H1 (cell line): ENCODE measurements around the gene ADAMTS3. TPM values are rescaled to one million over a fixed set of nuclear protein-coding genes. Genes with fewer than 3 reads are reported as not detected.

Experiments used
- CTCF ChIA-PET: fragments of 300-600 bp; sonication (Branson Sonifier 250); formaldehyde crosslinking; loops from one replicate; lab custom pipeline; 2021; ENCODE audit not compliant: partially characterized antibody; lab: Charles Lee
- POLR2A ChIA-PET: fragments of 300-600 bp; sonication (Branson Sonifier 250); formaldehyde crosslinking; loops from one replicate; lab custom pipeline; 2021; ENCODE audit warnings: inconsistent platforms; ENCODE audit not compliant: partially characterized antibody; lab: Charles Lee
- DNase-seq, 2 experiments: peaks; one replicate each; pipeline versions ENCODE4 v3.0.0 to v3.0.0-alpha.2; 2010 to 2022; ENCODE audit warnings: low spot score in 2 of 2, low read depth in 1 of 2, mixed read lengths in 1 of 2
- FAIRE-seq: peaks from 2 replicates; lab custom pipeline; 2011; peaks lifted over from hg19 to GRCh38; lab: Jason Lieb, UNC
- H2AFZ ChIP-seq: 2 replicates; pipeline ENCODE4 v1.8.1; 2012; ENCODE audit warnings: low read length, inconsistent platforms
- H2AK5ac ChIP-seq: 2 replicates; pipeline ENCODE4 v1.6.1; 2013; ENCODE audit warnings: low read depth, low read length
- H2BK120ac ChIP-seq: replicated peaks from 2 replicates; pipeline ENCODE3; 2013; ENCODE audit warnings: low read depth, low read length, inconsistent platforms
- H2BK12ac ChIP-seq: 2 replicates; pipeline ENCODE4 v1.6.1; 2013; ENCODE audit warnings: low read depth, low read length
- H2BK15ac ChIP-seq: 2 replicates; pipeline ENCODE4 v1.6.1; 2013; ENCODE audit warnings: low read length
- H2BK20ac ChIP-seq: 2 replicates; pipeline ENCODE4 v1.6.1; 2013; ENCODE audit warnings: low read length
- H2BK5ac ChIP-seq: 2 replicates; pipeline ENCODE4 v1.6.1; 2013; ENCODE audit warnings: low read depth, low read length
- H3K14ac ChIP-seq: 2 replicates; pipeline ENCODE4 v1.6.1; 2013; ENCODE audit warnings: inconsistent platforms; ENCODE audit not compliant: insufficient read length
- H3K18ac ChIP-seq: 2 replicates; pipeline ENCODE4 v1.6.1; 2013; ENCODE audit warnings: low read length; ENCODE audit errors: extremely low read depth
- H3K23ac ChIP-seq: 2 replicates; pipeline ENCODE4 v1.6.1; 2013; ENCODE audit warnings: inconsistent platforms; ENCODE audit not compliant: insufficient read length
- H3K23me2 ChIP-seq: 2 replicates; pipeline ENCODE4 v1.6.1; 2013; ENCODE audit warnings: low read depth, low read length
- H3K27ac ChIP-seq: 2 replicates; pipeline ENCODE4 v1.6.1; 2011; ENCODE audit warnings: low read depth, low read length, inconsistent platforms
- H3K27me3 ChIP-seq, 4 experiments: replicated peaks in 1 of 4; 1 replicate in 1 of 4; 2 replicates in 3 of 4; pipeline versions ENCODE4 v1.6.1 to v1.8.1; 2011 to 2013; ENCODE audit warnings: low read length in 3 of 4, mild to moderate bottlenecking in 3 of 4, inconsistent platforms in 2 of 4, mixed read lengths in 2 of 4, moderate library complexity in 1 of 4; ENCODE audit not compliant: control insufficient read depth in 3 of 4, insufficient read depth in 3 of 4; ENCODE audit errors: extremely low read depth in 1 of 4
- H3K36me3 ChIP-seq, 4 experiments: 2 replicates each; pipeline versions ENCODE4 v1.6.1 to v1.8.1; 2011 to 2013; ENCODE audit warnings: mild to moderate bottlenecking in 4 of 4, low read length in 3 of 4, moderate library complexity in 2 of 4, control low read depth in 1 of 4, inconsistent platforms in 1 of 4; ENCODE audit not compliant: insufficient read depth in 4 of 4, control insufficient read depth in 2 of 4
- H3K4ac ChIP-seq: replicated peaks from 2 replicates; pipeline ENCODE3; 2013; ENCODE audit warnings: low read length, low read depth, mixed read lengths, inconsistent platforms; ENCODE audit not compliant: insufficient read length
- H3K4me1 ChIP-seq, 4 experiments: replicated peaks in 1 of 4; 1 replicate in 1 of 4; 2 replicates in 3 of 4; pipeline versions ENCODE4 v1.6.1 to v1.8.1; 2011 to 2013; ENCODE audit warnings: low read length in 3 of 4, inconsistent platforms in 2 of 4, mixed read lengths in 1 of 4; ENCODE audit not compliant: insufficient read depth in 4 of 4, control insufficient read depth in 3 of 4
- H3K4me2 ChIP-seq, 2 experiments: 2 replicates each; pipeline versions ENCODE4 v1.6.1 to v1.8.1; 2011 to 2013; ENCODE audit warnings: low read depth in 2 of 2, low read length in 2 of 2, control low read depth in 1 of 2, inconsistent platforms in 1 of 2, mild to moderate bottlenecking in 1 of 2; ENCODE audit not compliant: insufficient read depth in 1 of 2
- H3K4me3 ChIP-seq, 4 experiments: fragments of 200-600, 300-600 bp in 1 of 4; sonication (generic), shearing (Covaris generic), sonication (Bioruptor Twin) in 1 of 4; 2 replicates each; pipeline versions ENCODE4 v1.5.1 to v1.8.1; 2011 to 2016; ENCODE audit warnings: low read length in 4 of 4, low read depth in 3 of 4, control low read depth in 2 of 4, inconsistent platforms in 2 of 4, mild to moderate bottlenecking in 2 of 4, mixed read lengths in 1 of 4, moderate library complexity in 1 of 4; ENCODE audit not compliant: insufficient read depth in 2 of 4; ENCODE audit errors: extremely low read depth in 1 of 4
- H3K56ac ChIP-seq: replicated peaks from 2 replicates; pipeline ENCODE3; 2013; ENCODE audit warnings: low read depth, mild to moderate bottlenecking, mixed read lengths, low read length, inconsistent platforms; ENCODE audit not compliant: insufficient read length
- H3K79me1 ChIP-seq: 2 replicates; pipeline ENCODE4 v1.6.1; 2013; ENCODE audit warnings: low read depth, low read length, control low read depth
- H3K79me2 ChIP-seq, 2 experiments: 2 replicates each; pipeline versions ENCODE4 v1.6.1 to v1.8.1; 2012 to 2013; ENCODE audit warnings: low read length in 2 of 2, mild to moderate bottlenecking in 2 of 2, inconsistent platforms in 1 of 2; ENCODE audit not compliant: insufficient read depth in 2 of 2, control insufficient read depth in 1 of 2
- H3K9ac ChIP-seq, 4 experiments: replicated peaks in 1 of 4; 1 replicate in 1 of 4; 2 replicates in 3 of 4; pipeline versions ENCODE4 v1.6.1 to v1.8.1; 2011 to 2013; ENCODE audit warnings: low read depth in 3 of 4, low read length in 3 of 4, control low read depth in 2 of 4, mild to moderate bottlenecking in 2 of 4, moderate library complexity in 2 of 4, inconsistent platforms in 1 of 4; ENCODE audit errors: extremely low read depth in 1 of 4
- H3K9me3 ChIP-seq, 2 experiments: 2 replicates each; pipeline versions ENCODE4 v1.6.1 to v1.8.1; 2012 to 2013; ENCODE audit warnings: mild to moderate bottlenecking in 2 of 2, moderate library complexity in 2 of 2, control low read depth in 1 of 2, inconsistent platforms in 1 of 2, low read depth in 1 of 2, low read length in 1 of 2, mixed read lengths in 1 of 2; ENCODE audit not compliant: insufficient read depth in 2 of 2
- H4K20me1 ChIP-seq, 2 experiments: replicated peaks in 1 of 2; 2 replicates each; pipeline versions ENCODE3 to v1.8.1; 2011 to 2013; ENCODE audit warnings: inconsistent platforms in 2 of 2, low read length in 2 of 2, mild to moderate bottlenecking in 1 of 2; ENCODE audit not compliant: insufficient read depth in 2 of 2, control insufficient read depth in 1 of 2
- H4K5ac ChIP-seq: 2 replicates; pipeline ENCODE4 v1.6.1; 2013; ENCODE audit warnings: low read length, low read depth, mixed read lengths, inconsistent platforms; ENCODE audit not compliant: insufficient read length
- H4K8ac ChIP-seq: 2 replicates; pipeline ENCODE4 v1.8.0; 2013; ENCODE audit warnings: mild to moderate bottlenecking, moderate library complexity, low read length, inconsistent platforms; ENCODE audit not compliant: insufficient read depth; ENCODE audit errors: extremely low read depth
- H4K91ac ChIP-seq: replicated peaks from 2 replicates; pipeline ENCODE3; 2013; ENCODE audit warnings: low read length, mixed read lengths, inconsistent platforms; ENCODE audit not compliant: insufficient read length
- BCL11A ChIP-seq, 2 experiments: IDR thresholded peaks; one replicate each; pipeline ENCODE4 v1.6.1; 2011; ENCODE audit warnings: low read depth in 2 of 2, low read length in 2 of 2, mild to moderate bottlenecking in 2 of 2
- CBX5 ChIP-seq: fragments of 300-800, 300-1000 bp; sonication (generic); IDR thresholded peaks from 2 replicates; pipeline ENCODE4 v1.7.1; 2016; ENCODE audit warnings: antibody characterized with exemption, low read length, low read depth
- CHD2 ChIP-seq: IDR thresholded peaks from 2 replicates; pipeline ENCODE4 v1.6.1; 2012; ENCODE audit warnings: low read length, improper control_type of control experiment
- EGR1 ChIP-seq: IDR thresholded peaks from 2 replicates; pipeline ENCODE4 v1.6.1; 2011; ENCODE audit warnings: low read depth, low read length, borderline replicate concordance
- EP300 ChIP-seq, 2 experiments: IDR thresholded peaks; 1 replicate in 1 of 2; 2 replicates in 1 of 2; pipeline ENCODE4 v1.6.1; 2011 to 2012; ENCODE audit warnings: low read depth in 2 of 2, low read length in 2 of 2, mild to moderate bottlenecking in 2 of 2, borderline replicate concordance in 1 of 2, inconsistent platforms in 1 of 2, moderate library complexity in 1 of 2
- HDAC2 ChIP-seq, 2 experiments: fragments of 300-600 bp in 1 of 2; sonication (generic) in 1 of 2; IDR thresholded peaks; 2 replicates each; pipeline ENCODE4 v1.6.1; 2011 to 2012; ENCODE audit warnings: low read depth in 2 of 2, low read length in 2 of 2, mild to moderate bottlenecking in 2 of 2, moderate library complexity in 2 of 2, borderline replicate concordance in 1 of 2, inconsistent platforms in 1 of 2
- NANOG ChIP-seq: IDR thresholded peaks from 2 replicates; pipeline ENCODE4 v1.6.1; 2011; ENCODE audit warnings: low read length, low read depth, mild to moderate bottlenecking, inconsistent platforms; ENCODE audit not compliant: insufficient read depth, poor library complexity, severe bottlenecking
- SP1 ChIP-seq: IDR thresholded peaks from 2 replicates; pipeline ENCODE4 v1.6.1; 2011; ENCODE audit warnings: low read depth, low read length
- SRF ChIP-seq: IDR thresholded peaks from 2 replicates; pipeline ENCODE4 v1.6.1; 2011; ENCODE audit warnings: mild to moderate bottlenecking, low read depth, low read length, moderate library complexity
- TCF12 ChIP-seq: IDR thresholded peaks from 2 replicates; pipeline ENCODE4 v1.6.1; 2011; ENCODE audit warnings: low read depth, mild to moderate bottlenecking, low read length
- WGBS, 2 experiments: shearing (Covaris generic) in 1 of 2; methylation state at CpG; one replicate each; pipeline versions ENCODE4 v1.1.6 to v1.1.7; 2013 to 2015; ENCODE audit warnings: low lambda C conversion rate in 2 of 2, mixed read lengths in 2 of 2, inconsistent platforms in 1 of 2, low coverage in 1 of 2, missing lambda C conversion rate in 1 of 2; ENCODE audit not compliant: insufficient replicate concordance in 2 of 2, insufficient coverage in 1 of 2, insufficient read length in 1 of 2; ENCODE audit errors: extremely low coverage in 1 of 2, missing lambda C conversion rate in 1 of 2; 5-methylcytosine and 5-hydroxymethylcytosine counted together
- polyA plus RNA-seq, 7 experiments: library from polyadenylated mRNA; depleted of rRNA in 3 of 7; stranded (reverse) in 5 of 7; unstranded in 2 of 7; fragments of >200 nt in 5 of 7; fragments of 200-250 nt in 2 of 7; gene quantifications; 1 replicate in 5 of 7; 2 replicates in 1 of 7; 4 replicates in 1 of 7; pipeline versions ENCODE4 v1.2.1 to v1.2.3, GENCODE V29; 2011 to 2013; ENCODE audit warnings: missing spikeins in 2 of 7, mixed read lengths in 2 of 7
- total RNA-seq: library from RNA; stranded (reverse); fragmentation: NEBNext Ultra II Directional; extraction: Animal tissue kit (Norgen Biotek cat#: 25700); gene quantifications from 2 replicates; pipeline ENCODE4 v1.2.1, GENCODE V29; 2021

ADAMTS3 gene
- total and polyA plus RNA-seq, 2 of the 8 experiments (the other 6 are each of a cell fraction or from before 2014, with no cell fraction given): 1.3 to 3.4 TPM

- H3K27ac ChIP-seq: no peak overlapping the region
- no peak overlapping the region for H2BK15ac ChIP-seq
- no peak overlapping the region for H3K23ac ChIP-seq
- no peak overlapping the region for H4K8ac ChIP-seq
- H3K36me3 ChIP-seq: no peaks in the 10 kb centered on the region
- no peak overlapping the region for H3K9ac ChIP-seq
- H3K79me2 ChIP-seq: no peaks in the 10 kb centered on the region
- no peak overlapping the region for H3K4me2 ChIP-seq
- H3K18ac ChIP-seq: no peak overlapping the region
- no peaks in the 10 kb centered on the region for H4K20me1 ChIP-seq
- H3K4me1 ChIP-seq: no peaks in the 10 kb centered on the region
- no peak overlapping the region for H4K5ac ChIP-seq
- ChIA-PET POLR2A (no interaction called here), CTCF (interaction anchor here (1.4 to 2.0 kb wide), 2 partner anchors 17 to 31 kb away, joined by 4 to 7 read pairs; no protein-coding TSS in a partner anchor)
- 64% methylated on average over 1 of the region's 1 CpG; no CpG with 5 or more reads in 1 of the 2 experiments for WGBS, 2 experiments
- no peak overlapping the region for H3K4me3 ChIP-seq
- H2AFZ ChIP-seq: no peak overlapping the region
- H3K27me3 ChIP-seq: no peaks in the 10 kb centered on the region
- TF ChIP-seq EP300 (IDR thresholded peaks at IDR 0.05; ENCODE audit: borderline replicate concordance in 1 of 2, low read depth in 2 of 2, low read length in 2 of 2): no peak
- no peak for TF ChIP-seq HDAC2 (IDR thresholded peaks at IDR 0.05; ENCODE audit: borderline replicate concordance in 1 of 2, low read depth in 2 of 2, low read length in 2 of 2)
- no peak for TF ChIP-seq TCF12
- no peak for TF ChIP-seq EGR1
- TF ChIP-seq NANOG: no peak
- TF ChIP-seq CBX5: no peak
- no peak for TF ChIP-seq BCL11A (IDR thresholded peaks at IDR 0.05; ENCODE audit: low read depth in 2 of 2, low read length in 2 of 2)
- TF ChIP-seq SP1: no peak
- no peak for TF ChIP-seq CHD2
- no peak for TF ChIP-seq SRF
- no peak overlapping the region for H3K14ac ChIP-seq
- H3K56ac ChIP-seq: no peak overlapping the region
- H3K9me3 ChIP-seq: no peaks in the 10 kb centered on the region
- DNase-seq: no peak
- H2BK20ac ChIP-seq: no peak overlapping the region
- H3K23me2 ChIP-seq: no peaks in the 10 kb centered on the region
- no peak overlapping the region for H4K91ac ChIP-seq
- no peak for FAIRE-seq
- H2BK5ac ChIP-seq: no peak overlapping the region
- no peak overlapping the region for H2BK120ac ChIP-seq
- no peaks in the 10 kb centered on the region for H3K79me1 ChIP-seq
- H3K4ac ChIP-seq: no peak overlapping the region
- no peak overlapping the region for H2AK5ac ChIP-seq
- no peak overlapping the region for H2BK12ac ChIP-seq
These were observed 211.1 kb downstream of the ADAMTS3 start for GRCh38 chr4:72357908-72358307.
